ENCODE data around the gene DNM1.

The DNM1 gene

DNA sequence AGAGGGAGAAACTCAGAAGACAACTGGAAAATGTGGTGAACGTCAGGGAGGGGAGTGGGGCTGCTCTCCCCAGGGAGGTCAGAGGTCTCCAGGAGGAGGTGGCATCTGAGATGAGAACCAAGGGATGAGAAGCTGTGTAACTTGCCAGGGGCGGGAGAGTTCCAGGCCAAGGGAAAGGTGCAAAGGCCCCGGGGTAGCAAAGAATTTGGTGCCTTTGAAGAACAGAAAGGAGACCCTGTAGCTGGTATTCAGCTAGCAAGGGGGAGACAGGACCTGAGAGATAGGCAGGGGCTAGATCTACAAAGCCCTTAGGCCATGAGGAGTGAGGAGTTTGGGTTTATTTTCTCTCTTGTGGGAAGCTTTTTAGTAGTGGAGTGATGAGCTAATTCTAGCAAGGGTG is 3.3 kb downstream of the DNM1 start:
- no peak for DNase-seq

GRCh38 chr9:128206916-128207910 is 4.0 kb downstream of the DNM1 start:
- peak; percentile 25 for DNase-seq

- no peak for DNase-seq
Observed at GRCh38 chr9:128208386-128208785, 5.2 kb downstream of the DNM1 start.

DNA sequence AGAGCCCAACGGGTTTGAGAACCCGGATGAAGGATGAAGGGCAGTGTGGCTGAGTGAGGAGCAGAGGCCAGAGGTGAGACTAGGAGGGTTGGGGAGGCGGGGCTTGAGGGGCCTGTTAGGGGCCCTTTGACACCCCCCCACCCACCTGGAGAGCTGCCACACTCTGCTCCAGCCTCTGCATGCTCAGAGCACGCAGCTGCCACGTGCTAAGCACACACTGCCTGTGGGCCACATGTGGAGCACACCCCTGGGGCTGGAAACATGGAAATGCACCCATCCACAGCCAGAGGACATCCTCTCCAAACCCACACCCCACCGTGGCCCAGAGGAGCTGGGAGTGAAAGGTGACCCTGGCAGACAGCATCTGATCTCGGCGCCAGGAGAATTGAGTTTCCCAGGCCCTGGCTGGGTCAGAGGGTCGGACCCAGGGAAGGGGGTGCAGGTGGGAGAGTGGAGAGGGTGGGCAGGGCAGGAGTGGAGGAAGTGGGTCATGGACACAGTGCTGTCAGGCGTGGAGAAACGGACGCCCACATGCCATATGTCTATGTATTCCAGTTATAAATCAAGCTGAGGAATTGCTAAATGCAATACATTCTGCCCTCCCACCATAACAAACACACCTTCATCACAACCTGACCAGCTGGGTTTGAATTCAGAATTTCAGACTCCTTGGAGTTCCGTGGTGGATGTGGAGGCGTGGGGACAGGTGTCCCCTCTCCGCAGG is 5.9 kb downstream of the DNM1 start:
- no peak for DNase-seq

DNA sequence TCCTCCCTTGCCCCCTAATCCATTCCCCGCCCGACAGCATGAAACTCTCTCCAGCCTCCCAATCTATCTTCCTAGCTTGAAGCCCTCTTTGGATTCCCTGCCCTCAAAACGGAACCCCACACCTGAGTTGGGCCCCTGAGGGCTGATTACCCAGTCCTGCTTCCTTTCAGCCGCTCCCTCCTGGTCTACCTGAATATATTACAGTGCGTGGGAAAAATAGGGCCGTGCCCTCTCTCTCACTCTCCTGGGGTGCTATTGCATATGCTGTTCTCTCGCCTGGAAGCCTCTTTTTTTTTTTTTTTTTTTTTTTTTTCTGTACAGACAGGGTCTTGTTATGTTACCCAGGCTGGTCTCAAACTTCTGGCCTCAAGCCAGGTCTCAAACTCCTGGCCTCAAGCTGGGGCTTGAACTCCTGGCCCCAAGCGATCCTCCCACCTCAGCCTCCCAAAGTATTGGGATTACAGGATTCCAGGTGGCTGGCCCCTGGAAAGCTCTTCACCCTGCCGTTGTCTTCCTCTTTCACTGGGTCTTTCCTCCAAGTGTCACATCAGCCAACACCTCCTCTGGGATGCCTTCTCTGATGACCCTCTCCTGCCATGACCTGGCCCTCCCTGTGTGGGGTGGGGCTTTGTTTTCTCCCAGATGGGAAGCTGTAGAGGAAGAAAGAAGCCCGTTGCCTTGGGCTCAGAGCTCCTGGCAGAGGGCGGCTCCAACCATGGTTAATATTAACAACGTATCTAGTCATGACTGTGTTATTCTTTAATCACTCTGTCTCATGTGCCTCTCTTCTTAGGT is 8.2 kb downstream of the DNM1 start:
- peak; percentile 89 for DNase-seq

GRCh38 chr9:128211981-128212281 is 8.8 kb downstream of the DNM1 start:
- DNase-seq, result no peak

DNA sequence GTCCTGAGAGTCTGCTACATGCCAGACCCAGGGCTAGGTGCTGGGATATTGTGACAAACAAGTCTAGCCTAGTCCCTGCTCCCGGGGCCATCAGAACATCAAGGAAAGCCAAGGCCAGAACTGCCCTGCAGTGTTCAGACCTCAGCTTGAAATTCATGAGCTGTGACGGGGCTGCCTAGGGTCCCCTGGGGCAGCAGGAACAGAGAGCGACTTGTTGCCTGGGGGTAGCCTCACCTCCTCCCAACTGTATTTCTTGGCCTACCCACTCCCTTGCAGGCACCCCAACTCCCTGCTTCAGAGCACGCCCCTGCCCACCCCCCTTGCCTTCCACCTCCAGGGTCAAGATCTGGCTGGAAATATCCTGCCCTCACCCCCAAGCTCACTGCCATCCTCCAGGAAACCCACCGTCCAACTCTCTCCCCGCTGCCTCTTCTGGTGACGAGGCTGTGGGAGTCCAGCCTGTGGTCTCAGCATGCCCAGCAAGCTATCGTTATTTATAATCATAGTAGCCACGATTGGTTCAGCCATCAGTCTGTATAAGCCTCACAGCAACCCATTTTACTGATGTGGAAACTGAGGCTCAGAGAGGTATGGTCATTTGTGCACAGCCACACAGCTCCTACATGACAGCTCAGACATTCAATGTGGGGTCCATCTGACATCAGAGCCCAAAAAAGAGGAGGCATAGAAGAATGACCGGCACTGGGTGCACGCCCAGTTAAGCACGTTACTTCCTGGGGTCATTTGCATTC is 10.7 kb downstream of the DNM1 start:
- no peak for DNase-seq

- peak; percentile 82 for DNase-seq
Observed at GRCh38 chr9:128214571-128215490, 11.7 kb downstream of the DNM1 start.

DNA sequence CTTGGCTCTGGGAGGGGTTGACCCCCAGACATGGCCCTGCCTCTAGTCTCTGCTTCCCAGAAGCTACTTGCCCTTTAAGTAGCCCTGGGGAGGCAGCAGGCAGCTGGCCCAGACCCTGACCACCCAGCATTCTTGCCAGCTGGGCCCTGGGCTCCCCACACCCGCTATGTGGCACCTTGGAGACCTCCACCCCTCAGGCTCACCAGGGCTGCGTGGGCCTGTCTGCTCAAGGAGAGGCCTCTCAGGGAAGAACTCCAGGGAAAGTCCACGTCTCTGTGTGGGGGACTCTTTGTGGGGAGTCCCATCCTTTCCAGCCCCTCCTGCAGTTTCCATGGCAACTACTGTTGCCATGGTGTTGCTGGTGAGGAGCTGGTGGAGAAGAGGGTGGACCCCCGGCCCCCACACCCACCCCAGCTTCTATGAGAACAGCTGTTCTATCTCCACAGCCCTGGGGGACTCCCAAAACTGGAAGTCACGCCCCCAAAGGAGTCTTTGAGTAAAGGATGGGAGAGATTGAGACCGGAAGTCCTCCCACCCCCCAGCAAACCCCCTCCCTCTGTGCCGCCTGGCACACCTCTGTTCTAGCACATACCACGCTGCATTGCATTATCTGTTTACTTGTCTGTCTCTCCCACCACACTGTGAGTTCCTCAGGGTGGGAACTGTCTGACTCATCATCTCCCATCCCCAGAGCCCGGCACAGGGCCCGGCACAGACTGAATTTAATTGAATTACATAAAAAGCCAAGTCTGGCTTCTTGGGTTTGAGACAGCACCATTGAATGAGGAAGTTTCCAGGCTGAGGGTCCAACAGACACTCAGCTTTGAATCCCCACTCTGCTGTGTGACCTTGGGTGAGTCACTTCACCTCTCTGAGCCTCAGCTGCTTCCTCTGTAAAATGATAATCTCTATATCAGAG is 12.6 kb downstream of the DNM1 start:
- DNase-seq, result no peak

DNA sequence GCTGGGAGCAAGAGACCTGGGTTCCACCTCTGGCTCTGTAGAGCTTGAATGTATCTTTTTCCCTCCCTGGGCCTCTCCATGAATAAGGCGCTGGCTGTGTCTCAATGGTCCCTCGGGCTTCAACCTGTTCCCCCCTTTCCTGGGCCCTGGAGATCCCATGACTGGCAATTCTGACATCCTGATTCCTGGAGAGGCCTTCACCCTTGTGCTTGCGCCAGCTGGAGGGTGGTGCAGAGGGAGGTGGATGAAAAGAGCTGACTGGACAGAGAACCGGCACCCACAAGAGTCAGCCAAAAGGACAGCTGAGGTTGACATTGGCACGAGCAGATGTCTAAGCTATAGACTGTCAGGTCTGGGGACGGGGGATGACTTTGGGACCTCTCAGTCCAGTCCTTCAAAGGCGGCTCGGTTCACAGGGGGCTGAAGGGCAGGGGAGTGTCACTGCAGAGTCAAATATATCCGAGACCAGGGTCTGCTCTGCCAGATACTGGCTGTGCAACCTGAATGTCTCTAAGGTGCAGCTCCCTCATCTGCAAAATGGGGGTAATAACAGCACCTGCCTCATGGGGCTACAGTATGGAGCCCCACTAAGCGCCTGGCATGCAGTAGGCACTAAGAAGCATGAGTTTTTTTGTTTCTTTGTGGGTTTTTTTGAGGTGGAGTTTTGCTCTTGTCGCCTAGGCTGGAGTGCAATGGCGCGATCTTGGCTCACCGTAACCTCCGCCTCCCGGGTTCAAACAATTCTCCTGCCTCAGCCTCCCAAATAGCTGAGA is 13.8 kb downstream of the DNM1 start:
- DNase-seq, result no peak

DNA sequence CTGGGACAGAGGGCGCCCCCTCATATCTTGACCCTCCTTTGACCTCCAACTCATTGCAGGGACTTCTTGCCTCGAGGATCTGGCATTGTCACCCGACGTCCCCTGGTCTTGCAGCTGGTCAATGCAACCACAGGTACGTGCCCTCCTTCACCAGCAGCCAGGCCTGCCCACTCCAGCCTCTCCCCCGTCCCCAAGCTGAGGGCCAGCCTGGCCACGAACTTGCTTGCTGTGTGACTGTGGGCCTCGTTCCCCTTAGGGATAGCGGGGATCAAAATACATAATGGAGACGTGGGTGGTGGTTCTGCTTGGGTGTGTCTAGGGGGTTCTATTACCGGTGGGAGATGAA is 15.0 kb downstream of the DNM1 start:
- no peak for DNase-seq

DNA sequence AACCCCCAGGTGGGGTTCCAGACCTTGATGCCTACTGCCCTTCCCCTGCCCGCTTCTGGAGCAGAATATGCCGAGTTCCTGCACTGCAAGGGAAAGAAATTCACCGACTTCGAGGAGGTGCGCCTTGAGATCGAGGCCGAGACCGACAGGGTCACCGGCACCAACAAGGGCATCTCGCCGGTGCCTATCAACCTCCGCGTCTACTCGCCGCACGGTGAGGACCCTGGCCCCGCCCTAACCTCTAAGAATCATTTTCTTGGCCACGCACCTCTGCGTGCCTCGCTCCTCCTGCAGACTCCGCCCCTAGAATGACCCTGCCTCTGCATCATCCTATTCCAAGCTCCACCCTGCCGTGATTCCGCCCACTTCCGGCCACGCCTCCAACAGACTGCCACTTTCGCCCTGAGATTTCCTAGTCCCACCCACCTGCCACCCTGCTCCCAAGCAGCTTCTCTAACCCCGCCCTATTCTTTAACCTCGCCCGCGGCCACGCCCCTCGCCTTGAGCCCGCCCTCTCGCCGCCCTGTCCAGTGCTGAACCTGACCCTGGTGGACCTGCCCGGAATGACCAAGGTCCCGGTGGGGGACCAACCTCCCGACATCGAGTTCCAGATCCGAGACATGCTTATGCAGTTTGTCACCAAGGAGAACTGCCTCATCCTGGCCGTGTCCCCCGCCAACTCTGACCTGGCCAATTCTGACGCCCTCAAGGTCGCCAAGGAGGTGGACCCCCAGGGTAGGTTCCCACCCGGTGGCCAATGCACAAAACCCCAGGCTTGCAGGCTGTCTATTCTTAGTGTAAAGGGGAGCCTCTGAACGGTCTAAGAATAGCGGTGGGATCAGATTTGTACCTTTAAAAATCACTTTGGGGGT is 15.6 kb downstream of the DNM1 start:
- no peak for DNase-seq

DNA sequence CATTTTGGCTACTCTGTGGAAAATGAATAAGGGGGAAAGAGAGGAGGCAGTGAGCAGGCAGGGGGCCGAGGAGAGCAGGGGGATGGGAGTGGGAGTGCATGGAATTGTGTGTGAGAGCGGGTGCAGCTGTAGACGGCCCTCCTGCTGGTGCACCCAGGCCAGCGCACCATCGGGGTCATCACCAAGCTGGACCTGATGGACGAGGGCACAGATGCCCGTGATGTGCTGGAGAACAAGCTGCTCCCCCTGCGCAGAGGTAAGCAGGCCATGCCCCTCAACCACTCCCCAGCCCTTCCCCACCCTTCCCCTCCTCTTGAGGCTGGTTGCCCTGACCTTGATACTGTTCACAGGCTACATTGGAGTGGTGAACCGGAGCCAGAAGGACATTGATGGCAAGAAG is 16.7 kb downstream of the DNM1 start:
- no peak for DNase-seq

GRCh38 chr9:128222026-128222425 is 18.8 kb downstream of the DNM1 start:
- DNase-seq, result no peak

GRCh38 chr9:128222880-128223670 is 19.9 kb downstream of the DNM1 start:
- DNase-seq, result no peak

GRCh38 chr9:128224877-128225276 is 21.7 kb downstream of the DNM1 start:
- no peak for DNase-seq

- no peak for DNase-seq
Observed at GRCh38 chr9:128225770-128226411, 22.7 kb downstream of the DNM1 start.
